Retina (tissue), 1 donor: ENCODE results near the gene KIF2A.
"Not testable (repeated sequence)": the region's sequence is repeated elsewhere in the genome, so short reads cannot be mapped to it uniquely, and the experiment has no call there.

Experiments
- DNase-seq: peaks from one replicate; pipeline ENCODE4 v3.0.0-alpha.2; 2016

The KIF2A gene

DNA sequence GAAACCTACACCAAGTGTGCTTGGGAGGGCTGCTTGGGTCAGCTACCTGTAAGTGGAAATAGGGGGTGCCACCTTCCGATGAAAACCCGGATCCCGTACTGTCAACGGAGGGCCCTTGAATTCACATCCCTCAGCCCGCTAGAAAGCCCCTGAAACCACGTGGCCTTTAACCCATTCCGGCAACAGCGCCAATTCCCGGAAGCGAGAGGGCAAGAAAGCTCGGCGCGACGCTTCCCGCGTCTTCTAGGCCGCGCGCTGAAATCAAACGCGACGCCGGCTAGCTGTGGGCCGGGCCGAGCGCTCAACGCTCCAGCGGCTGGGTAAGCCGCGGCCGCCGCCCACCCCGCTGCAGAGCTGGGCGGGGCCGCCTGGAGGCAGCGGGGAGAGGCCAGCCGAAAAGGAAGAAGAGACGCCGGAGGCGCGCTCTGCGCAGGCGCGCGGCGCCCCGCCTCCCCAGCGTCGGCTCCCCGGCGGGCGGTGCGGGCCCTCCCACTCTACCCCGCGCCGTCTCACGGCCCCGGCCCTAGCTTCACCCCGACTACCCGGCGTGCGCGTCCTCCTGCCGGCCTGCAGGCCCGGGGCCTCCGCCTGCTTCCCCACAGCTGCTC is at the start of gene KIF2A:
KIF2A (plus strand) TSS at position 492 of the 608 bp plus-strand sequence. CDS start 267 bp downstream, outside the sequence.
- peak; percentile 97 for DNase-seq

DNA sequence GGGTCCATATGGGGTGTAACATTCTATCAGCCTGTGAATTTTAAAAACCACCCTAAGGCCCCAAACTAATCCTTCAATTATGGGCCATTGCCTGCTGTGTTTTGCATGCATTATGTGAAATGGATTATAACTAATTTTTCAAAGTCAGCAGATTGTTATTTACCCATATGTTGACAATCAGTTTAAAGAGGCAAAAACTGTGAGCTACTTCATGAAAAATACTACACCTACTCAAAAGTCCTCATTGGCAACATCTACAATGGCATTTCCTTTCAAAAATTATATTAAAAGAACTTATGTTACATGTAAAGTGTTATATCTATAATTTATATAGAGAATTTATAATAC is 49.0 kb upstream of the KIF2A start:
- DNase-seq, result no peak

DNA sequence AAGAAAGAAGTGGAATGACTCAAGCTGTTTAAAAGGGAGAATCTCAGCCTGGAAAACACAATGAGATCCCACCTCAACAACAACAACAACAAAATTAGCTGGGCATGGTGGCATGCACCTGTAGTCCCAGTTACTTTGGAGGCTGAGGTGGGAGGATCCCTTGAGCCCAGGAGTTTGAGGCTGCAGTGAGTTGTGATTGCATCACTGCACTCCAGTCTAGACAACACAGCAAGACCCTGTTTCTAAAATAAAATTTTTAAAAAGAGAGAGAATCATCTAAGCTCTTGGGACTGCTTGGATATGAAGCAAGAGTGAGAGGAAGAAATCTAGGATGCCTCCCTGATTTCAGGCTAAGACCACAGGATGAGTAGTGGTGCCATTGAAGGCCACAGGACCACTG is 47.4 kb upstream of the KIF2A start:
- no peak for DNase-seq

DNA sequence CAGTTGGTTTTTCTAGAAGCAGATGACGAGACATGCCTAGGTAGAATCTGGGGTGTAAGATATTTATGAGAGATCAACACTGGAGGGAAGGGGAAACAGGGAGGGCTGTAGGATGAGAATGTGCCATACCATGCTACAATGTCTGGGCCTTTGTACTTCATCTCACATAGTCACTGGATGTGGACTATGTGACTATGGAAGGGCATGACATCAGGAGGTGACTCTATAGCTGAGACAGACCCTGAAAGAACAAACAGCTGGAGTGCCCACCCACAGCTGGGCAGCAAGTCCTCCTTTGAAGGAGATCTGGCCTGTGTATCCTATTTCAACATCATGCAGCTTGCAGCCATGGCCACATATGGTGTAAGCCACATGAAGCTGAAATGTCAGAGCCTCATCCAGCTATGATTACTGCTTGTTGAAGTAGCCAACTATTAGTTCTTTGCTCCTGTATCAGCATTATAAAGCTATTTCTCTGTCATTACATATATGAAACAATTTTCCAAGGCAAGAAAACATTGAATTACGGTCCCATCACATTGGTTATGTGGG is 46.2 kb upstream of the KIF2A start:
- no peak for DNase-seq

DNA sequence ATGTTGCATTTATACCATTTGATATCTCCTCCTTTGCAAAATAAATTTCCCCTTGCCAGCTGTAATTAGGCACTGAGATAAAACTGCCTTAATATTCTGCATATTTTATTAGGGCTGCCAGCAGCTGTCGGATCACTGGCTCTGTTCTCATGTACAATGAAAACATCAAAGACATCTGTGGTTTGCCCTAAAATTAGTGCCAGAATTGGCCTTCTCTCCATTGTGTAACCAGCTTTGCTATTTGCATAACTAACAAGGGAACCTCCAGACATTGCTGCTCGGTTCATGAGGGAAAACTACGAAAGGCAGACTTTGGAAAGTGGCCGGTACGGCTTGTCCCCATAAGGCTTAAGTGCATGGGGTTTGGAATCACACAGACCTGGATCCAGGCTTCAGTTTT is 45.5 kb upstream of the KIF2A start:
- DNase-seq, result no peak

DNA sequence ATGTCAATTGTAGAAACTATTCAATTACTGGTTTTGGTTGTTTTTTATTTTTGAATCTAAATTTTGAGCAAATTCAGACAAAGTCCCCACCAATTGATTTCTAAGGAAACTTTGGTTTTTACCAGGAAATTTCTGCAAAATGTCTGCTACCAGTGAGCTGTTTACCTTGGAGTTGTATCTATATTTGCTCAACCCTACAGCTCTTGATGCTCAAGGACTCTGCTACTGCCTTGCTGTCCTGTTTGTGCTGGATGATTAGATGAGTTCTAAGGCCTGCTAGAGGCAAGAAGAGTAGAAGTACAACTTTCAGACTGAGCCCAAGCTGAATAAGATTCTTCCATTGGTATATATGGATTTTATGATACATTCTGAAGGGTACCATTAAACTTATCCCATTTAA is 42.6 kb upstream of the KIF2A start:
- no peak for DNase-seq

DNA sequence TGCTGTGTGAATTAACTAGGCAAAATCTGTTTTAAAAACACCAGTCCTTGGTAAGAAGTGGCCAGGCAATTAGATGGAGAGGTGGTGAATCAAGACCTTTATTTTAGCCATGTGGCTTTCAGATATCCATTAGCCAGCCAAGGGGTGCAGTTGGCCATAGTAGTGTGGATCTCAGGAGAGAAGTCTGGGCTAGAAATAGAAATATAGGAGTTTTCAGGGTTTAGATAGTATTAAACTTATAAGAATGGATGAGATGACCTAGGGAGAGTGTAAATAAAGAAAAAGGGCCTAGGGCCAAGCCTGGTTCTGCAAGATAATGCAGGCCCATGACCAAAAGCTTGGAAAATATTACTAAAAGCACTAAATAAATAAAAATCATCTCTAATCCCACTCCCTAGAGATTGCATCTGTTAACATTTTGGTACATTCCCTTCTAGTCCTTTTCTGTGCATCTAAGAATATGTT is 40.3 kb upstream of the KIF2A start:
- no peak for DNase-seq

DNA sequence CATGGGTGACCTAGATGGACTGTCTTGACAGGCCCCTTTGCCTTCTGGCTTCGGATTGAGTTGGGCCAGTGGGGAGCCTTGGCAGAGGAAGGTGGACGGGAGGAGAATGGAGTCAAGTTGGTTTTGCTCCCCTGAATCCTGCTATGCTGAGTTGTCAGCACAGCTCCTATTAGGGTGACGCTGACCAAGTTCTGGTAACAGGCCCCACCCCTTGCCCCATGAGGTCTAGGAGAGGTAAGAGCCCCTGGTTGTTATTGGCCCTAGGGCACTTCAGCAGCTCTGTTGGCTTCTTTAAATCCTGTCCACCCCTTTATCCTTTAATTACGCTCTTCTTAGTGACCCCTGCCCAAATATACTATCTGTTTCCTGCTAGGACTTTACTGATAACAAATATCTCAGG is 39.4 kb upstream of the KIF2A start:
- no peak for DNase-seq

DNA sequence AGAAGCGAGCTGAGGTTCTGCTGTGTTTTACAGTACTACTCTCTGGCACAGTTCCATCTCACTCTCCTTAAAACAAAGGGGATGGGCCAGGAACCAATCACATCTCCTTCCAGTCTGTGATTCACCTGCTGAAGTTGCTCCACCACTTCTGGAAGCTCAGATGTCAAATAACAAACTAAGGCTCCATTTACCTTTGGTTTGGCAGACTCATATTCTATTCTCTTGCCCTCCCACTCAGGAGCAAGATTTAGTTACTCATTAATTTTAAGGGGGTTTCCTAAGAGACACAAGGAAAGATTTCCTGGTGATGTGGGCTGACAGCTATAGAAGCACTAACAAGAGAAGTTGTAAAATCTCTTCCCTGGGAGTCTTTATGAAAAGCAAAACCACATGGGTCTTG is 37.8 kb upstream of the KIF2A start:
- no peak for DNase-seq

DNA sequence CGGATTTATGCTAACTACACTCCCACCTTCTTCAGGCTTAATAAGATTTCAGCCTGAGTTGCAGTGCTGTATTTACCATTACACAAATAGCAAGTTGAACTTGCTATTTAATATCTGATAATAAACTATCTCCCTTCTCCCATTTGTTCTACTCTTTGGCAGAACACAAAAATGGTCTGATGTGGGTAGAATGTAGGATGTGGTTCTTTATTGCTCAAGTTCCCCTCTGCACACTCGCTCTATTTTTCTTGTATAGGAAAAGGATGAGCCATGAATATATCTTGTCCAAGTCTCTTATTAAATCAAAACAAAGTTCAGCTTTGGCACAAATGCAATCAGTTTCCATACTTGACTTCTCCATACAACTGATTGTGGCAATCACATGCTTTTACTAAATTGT is 37.2 kb upstream of the KIF2A start:
- DNase-seq, result no peak

DNA sequence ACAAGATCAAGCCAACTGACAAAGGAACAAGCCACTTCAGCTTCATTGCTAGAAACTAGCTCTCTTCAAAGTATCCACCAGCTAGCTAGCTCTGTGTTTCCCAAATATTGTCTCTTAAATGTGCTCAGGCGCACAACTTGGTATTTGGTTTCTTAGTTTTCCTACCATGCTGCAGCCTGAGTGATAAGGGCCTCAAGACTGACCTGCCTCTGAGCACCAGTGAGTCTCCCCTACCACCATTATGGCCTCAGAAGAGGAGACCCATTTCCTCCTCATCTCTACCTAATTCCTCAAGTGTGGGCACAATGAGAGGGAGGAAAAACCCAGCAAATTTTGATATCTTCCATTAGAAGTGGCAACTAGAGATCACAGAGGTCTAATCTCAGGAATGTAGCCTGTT is 34.6 kb upstream of the KIF2A start:
- no peak for DNase-seq

DNA sequence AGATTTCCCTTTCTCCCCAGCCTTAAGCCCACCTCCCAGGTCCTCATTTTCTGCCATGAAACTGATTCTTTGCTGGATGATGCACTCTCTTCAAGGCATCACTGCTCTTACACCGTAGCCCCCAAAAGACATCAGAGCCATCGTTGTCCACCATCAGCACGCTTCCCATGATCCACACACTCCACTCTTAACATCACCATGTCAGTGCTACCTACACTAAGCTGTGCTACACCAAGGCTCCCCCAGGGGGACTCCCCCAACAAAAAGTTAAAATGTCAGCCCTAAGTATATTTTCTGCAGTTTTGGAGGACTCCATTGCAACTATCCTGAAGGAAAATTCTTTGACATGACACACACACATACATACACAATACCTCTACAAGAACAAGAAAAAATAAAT is 34.1 kb upstream of the KIF2A start:
- DNase-seq, result no peak

DNA sequence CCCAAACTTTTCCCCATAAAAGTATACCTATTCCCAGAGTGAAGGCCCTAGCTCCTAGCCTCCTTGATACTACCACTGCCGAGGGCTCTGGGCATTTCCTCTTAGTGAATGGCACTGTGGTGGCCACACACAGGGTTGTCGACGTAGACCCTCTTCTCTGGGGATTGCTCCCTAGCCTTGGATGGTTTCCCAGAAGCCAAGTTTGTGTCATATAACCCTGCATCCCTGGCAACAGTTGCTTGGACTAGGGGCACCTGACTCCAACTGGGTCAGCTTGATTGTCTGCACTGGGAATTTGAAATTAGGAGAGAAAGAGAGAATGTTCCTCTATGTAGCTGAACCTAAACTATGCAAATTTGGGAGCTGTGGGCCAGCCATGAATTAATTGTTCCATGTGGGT is 32.3 kb upstream of the KIF2A start:
- DNase-seq, result no peak

DNA sequence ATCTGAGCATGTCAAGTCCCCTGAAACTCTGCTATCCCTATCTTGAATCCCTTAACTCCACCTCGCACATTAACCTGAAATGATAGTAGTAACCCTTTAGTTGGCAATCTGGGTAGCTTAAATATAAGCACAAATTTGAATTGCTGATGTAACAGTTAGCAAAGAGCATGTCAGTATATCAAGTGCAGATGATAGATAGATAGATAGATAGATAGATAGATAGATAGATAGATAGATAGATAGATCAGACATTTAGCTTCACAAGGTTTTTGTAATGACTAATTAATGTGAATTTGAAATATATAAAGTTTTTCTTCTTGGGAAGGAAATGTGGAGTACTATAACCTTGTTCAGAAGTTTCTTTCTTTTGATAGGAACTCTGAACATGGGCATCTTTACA is 30.4 kb upstream of the KIF2A start:
- DNase-seq, result no peak

DNA sequence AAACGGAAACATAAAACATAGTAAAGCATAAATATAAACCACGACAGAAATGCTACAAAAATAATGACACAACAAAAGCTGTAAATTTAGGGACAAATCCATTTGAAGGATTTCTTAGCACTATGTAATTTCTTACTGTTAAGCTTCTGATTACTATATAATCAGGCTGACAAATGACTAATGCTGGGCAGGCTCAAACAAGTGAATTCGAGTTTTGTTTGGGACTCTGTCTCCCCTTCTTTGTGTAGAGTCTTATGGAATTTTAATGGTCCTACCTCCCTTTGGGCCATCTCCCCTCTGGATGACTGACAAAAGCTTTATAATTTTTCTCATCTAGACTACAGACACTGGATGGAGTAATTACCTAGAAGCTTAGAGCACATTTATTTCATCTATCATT is 24.6 kb upstream of the KIF2A start:
- no peak for DNase-seq

DNA sequence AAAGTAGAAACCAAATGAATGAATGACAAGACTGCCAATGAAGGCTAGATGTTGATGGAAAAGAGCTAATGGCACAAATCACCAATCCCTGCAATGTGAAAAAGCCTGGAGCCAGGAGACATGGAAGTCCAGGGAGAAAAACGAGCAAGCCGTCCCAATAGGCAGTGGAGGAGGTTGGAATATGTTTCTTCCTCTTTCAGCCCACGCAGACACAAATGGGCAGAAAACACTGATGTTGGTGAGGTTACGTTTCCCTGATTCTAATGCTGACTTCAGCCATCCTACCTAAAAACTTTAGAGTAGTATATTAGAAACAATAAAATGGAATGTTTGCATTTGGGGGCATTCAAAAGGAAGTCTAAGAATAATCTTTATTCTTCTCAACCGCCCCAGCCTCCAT is 23.9 kb upstream of the KIF2A start:
- DNase-seq, result no peak

DNA sequence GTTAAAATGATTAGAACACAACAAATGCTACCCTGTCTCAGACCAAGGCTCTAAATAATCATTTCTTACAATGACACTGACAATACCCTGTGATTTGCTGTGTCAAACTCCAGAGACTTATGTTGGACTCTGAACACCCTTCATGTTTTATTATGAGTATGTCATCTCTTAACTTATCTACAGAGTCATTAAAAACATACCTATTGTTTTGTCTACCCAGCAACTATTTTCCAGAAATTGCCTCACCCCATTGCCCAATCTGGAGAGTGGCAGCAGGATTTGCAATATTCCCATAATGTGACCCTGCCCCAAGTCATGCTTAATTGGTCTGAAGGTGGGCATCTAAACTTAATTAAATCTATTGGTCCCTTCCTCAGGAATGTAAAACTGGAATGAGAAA is 23.0 kb upstream of the KIF2A start:
- no peak for DNase-seq

DNA sequence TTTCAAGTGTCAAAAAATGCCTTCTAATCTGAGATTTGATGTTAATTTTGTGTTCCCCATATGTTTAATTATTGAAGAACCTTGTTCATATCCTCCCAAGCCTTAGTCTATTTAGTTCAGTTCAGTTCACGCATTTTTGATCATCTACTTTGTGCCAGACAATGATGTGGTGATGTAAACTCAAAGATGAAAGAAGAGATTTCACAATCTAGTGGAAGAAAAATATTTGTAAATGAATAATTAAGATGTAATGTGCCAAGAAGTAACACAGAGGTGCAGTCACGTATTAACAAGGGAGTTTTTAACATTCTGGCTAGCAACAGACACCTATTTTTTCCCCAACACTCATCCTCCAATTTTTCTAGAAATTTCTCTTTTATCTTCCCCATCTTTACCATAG is 22.1 kb upstream of the KIF2A start:
- DNase-seq, result no peak

DNA sequence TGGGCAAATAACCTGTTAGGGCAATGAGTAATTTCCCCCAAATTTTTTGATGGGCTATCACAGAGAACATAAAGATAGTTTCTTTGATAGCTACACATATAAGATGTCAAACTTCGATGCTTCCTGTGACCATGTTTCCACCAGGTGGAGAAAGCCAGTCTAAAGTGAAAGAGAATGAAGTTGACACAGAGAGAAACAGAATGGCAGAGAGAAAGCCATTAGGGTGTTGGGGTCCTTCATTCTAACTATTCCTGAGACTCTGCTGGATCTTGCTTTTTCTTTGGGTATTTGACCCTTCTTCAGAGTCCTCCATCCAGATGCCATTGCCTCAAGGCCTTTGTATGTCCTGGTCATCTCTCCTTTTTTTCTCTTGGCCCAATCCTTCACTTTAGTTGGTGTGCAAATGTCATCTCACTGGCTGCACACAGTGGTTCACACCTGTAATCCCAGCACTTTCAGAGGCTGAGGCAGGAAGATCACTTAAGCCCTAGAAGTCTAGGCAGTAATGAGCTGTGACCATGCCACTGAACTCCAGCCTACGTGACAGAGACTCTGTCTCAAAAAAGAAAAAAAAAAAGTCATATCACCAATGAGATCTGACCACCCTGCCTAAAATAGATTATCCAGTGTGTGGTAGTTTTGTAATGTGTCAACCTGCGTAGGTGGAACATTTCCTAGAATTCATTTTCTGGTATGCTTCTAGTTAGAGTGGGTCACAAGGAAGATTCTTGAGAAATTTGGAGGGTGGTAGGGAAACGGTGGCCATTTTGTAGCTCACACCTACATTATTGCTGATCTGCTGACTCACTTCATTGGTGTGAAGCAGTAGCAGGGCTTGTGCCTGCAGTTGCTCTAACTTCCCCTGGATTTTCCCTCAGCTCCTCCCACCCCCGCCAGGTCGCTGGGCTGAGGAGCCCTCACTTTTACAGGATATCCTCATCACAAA is 20.8 kb upstream of the KIF2A start:
- no peak for DNase-seq

DNA sequence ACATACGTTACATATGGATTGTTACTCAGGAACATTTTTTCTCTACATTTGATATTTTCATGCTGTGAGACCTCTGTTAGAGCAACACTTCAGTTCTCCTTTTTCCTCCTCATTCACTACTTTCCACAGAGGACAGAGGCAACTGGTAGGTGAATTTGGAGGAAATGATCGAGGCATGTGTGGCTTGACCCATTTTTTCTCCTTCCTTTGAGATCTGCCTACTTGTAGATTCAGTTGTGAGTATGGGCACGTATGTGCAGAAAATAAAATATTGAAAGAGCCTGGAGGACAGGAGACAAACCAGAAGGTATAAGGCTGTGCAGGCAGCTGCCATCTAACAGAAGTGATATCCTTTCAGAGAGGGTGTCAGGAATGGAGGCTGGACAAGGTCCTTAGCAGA is 19.2 kb upstream of the KIF2A start:
- DNase-seq, result no peak

DNA sequence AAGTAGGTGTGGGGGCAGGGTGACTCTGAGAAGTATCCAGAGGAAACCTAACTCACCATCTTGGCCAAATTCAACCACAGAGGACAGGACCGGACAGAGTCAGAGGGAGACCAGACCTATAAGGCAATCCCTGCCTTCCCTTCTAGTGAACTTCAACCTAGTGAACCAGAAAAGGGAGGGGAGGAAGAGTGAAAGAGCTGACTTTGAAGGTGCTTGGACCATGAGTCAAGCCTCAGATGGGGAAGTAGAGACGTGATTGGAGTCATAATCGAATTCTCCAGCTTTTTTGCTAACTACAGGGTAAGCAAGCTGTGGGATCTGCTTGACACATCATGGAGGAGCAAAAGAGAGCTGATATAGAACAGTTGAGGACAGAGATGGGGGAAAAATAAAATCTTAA is 18.8 kb upstream of the KIF2A start:
- no peak for DNase-seq

DNA sequence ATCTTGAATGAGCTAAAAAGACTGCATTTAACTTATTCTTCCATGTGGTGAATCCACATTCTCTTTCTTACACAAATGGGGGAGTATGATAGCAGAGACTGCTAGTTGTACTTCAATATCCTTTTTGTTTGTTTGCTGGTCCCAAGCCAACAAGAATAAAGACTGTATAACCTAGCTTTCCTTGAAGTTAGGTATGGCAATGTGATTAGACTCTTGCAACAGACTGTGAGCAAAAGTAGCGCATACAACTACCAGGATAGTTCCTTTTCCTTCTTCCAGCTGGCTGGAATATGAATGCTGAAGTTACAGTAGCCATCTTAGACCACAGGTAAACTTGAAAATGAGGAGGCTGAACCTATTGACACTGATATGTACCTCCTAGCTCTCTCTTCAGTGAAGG is 17.9 kb upstream of the KIF2A start:
- no peak for DNase-seq

DNA sequence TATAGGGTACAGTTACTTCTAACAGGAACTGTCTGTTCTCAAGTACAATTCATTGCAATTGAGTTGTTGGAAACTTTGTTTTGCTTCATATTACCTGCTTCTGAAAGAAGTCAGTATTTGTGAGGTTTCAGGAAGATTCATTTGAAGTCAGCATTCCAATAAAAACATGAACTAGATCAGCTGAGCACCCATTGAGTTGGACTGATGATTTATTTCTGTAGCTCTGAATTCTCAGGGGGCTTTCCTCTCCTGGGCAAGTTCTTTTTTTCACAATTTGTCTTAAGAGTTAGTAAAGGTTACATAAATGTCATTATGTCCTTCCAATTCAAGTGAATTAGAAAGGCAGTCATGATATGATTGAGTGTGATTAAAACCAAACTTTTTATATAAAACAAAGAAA is 16.2 kb upstream of the KIF2A start:
- DNase-seq, result no peak

DNA sequence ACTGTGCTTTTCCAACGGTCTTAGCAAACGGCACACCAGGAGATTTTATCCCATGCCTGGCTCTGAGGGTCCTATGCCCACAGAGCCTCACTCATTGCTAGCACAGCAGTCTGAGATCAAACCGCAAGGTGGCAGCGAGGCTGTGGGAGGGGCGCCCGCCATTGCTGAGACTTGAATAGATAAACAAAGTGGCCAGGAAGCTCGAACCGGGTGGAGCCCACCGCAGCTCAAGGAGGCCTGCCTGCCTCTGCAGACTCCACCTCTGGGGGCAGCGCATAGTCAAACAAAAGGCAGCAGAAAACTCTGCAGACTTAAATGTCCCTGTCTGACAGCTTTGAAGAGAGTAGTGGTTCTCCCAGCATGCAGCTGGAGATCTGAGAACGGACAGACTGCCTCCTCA is 14.2 kb upstream of the KIF2A start:
- not testable (repeated sequence) for DNase-seq
